H7 (cell line): ENCODE results near the gene CHTF18. TPM values are rescaled to one million over a fixed set of nuclear protein-coding genes. Genes with fewer than 3 reads are reported as not detected.

Source experiments
- DNase-seq: peaks from one replicate; pipeline ENCODE4 v3.0.0; 2012
- H3K27me3 ChIP-seq: 2 replicates; pipeline ENCODE4 v1.6.0; 2011; ENCODE audit warnings: mild to moderate bottlenecking, low read length; ENCODE audit not compliant: control insufficient read depth, insufficient read depth
- H3K36me3 ChIP-seq: replicated peaks from 2 replicates; pipeline ENCODE4 v1.5.1; 2011; ENCODE audit warnings: low read length; ENCODE audit not compliant: control insufficient read depth, insufficient read depth
- H3K4me3 ChIP-seq: 2 replicates; pipeline ENCODE4 v1.5.1; 2011; ENCODE audit warnings: low read depth, mild to moderate bottlenecking, control low read depth, low read length, moderate library complexity; ENCODE audit not compliant: insufficient read depth
- total RNA-seq: library from RNA; depleted of rRNA; stranded (reverse); fragments of >200 nt; shearing (Covaris generic); gene quantifications from 2 replicates; pipeline ENCODE4 v1.2.3, GENCODE V29; 2014; rRNA removed

CHTF18 gene
- total RNA-seq, 1 experiment from 2014 or later = 65.9 TPM

DNA sequence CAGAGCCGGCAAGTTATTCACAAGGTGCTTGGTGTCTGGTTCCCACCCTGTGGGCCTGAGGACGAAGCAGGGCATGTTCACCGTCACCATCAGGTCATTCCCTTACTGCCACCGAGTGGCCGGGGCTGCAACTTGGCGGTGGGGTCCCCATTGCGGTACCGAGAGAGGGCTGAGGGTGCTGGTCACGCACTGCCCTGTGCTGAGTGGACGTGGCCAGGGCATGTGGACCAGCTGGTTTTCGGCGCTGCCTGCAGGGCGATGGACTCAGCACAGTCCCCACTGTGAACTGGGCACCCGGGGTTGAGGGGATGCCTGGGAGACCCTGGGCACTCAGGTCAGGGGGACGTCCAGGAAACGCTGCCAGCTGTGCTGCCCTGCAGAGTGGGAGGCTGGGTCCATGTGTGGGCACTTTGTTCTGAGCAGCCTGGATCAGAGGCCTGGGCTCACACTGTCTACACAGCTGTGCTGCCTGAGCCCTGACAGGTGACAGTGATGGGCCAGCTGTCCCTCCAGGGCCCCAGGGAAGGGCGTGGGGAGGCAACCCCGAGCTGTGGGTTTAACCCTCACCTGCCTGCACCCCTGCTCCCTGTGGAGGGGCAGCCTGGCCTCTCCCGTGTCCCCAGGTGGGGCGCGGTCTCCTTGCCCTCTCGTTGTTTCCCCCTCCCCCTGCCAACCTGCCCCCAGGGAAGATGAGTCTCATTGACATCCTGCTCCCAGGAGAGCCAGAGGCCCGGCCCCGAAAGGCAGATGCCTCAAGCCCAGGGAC is 51.4 kb downstream of the CHTF18 start:
- no peaks in the 10 kb centered on the region for H3K27me3 ChIP-seq
- no peaks in the 10 kb centered on the region for H3K36me3 ChIP-seq
- DNase-seq = peak; percentile 71
- no peak overlapping the region for H3K4me3 ChIP-seq

DNA sequence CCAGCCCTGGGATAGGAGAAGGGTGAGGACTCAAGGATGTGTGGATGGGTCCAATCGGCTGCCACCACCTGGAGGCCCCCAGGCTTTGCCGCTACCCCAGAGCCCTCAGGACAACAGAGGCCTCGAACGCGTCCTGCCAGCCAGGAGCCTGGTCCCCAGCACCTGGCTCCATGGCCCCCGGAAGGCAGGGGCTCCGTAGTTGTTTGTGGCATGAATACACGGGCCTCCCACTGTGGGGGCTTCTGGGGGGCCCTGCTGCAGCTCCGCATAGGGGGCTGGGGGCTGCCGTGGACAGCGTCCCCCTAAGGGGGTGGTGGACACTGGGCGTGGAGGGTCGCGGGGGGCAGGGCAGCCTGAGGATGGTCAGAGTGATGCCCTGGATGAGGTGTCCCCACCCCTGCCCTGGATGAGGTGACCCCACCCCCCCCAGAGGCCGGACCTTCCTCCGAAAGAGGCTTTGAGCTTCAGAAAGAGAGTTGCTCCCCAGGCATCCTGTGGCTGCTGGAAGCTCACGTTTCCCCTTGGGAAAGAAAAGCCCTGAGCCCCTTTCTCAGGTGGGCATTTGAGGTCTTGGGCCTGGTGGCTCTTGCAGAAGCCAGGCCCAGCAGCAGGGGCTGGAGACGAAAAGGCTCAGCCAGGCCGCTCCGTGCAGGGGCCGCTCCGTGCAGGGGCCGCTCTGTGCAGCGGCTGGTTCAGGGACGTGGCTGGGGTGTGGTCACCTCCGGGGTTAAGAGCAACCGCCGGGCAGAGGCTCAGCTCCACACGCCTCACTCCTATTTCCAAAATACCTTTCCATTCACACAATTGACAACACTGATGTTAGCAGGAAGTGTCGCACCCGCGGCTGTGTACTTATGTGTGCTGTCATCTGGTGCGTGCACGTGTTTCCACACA is 52.4 kb downstream of the CHTF18 start:
- H3K27me3 ChIP-seq = no peaks in the 10 kb centered on the region
- H3K36me3 ChIP-seq = no peaks in the 10 kb centered on the region
- no peak overlapping the region for H3K4me3 ChIP-seq
- peak; percentile 68 for DNase-seq

DNA sequence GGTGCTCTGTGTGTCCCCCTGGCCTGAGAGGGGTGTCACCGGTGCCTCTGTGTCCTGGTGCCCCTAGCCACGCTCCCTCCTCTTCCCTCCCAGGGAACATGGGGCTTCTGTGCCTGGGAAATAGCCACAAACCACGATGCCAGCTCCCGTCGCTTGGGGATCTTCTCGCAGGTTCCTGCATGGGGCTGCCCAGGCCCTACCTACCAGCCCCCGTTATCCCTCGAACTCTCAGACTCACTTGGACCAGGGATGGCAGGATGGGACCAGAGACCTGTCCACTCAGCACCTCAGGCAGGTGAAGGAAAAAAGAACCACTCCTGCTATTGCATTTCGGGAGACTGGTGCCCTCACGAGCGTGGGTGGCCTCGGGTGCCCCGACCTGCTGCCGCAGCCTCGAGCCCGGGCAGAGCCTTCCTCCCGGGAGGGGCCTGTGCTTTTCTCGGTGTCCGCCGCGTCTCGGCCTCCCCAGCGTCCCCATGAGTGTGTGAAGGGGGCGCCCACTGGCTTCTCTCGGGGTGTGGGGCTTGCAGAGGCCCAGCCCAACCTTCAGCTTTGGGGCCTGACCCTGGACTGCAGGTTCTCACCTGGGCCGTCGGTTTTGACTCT is 53.1 kb downstream of the CHTF18 start:
- Histone ChIP-seq H3K27me3 (no peaks in the 10 kb centered on the region), H3K36me3 (no peaks in the 10 kb centered on the region), H3K4me3 (no peak overlapping the region)
- peak; percentile 65 for DNase-seq

- DNase-seq = peak; percentile 69
- H3K36me3 ChIP-seq = no peaks in the 10 kb centered on the region
- no peaks in the 10 kb centered on the region for H3K27me3 ChIP-seq
- no peak overlapping the region for H3K4me3 ChIP-seq
Observed at GRCh38 chr16:842061-842476, 53.6 kb downstream of the CHTF18 start.

DNA sequence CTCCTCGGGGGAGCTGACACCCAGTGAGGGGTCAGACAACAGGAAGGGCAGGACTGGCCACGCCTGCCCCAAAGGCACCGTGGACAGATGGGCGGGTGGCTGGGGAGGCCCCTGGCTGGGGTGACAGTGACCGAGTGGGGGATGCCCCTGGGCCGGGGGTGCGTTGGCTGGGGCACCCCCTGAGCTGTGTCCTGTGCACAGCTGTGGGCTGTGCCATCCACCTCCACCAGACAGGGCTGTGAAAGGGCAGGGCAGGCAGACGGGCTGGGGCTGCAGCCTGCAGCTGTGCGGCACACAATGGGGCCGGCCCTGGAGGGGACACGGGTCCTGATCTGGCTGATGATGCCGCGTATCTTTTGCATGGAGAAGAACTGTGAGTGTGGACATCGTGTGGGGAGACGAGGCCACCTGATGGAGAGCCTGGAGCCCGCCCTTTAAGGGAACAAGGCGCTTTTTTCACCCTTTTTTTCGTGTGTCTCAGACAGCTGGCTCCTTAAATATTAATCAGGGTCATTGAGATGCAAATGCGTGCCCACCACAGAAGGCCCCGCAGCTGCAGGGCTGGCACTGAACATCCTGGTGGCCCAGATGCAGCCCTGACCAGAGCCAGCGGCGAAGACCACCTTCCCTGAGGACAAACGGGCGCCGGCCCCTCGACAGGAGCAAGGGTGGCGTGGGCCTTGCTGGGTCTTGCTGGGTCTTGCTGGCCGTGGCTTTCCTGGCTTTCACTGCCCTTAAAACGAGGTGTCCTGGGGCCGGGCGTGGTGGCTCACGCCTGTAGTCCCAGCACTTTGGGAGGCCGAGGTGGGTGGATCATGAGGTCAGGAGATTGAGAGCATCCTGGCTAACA is 54.5 kb downstream of the CHTF18 start:
- H3K27me3 ChIP-seq = no peaks in the 10 kb centered on the region
- peak; percentile 74 for DNase-seq
- H3K4me3 ChIP-seq = no peak overlapping the region
- H3K36me3 ChIP-seq = no peaks in the 10 kb centered on the region

DNA sequence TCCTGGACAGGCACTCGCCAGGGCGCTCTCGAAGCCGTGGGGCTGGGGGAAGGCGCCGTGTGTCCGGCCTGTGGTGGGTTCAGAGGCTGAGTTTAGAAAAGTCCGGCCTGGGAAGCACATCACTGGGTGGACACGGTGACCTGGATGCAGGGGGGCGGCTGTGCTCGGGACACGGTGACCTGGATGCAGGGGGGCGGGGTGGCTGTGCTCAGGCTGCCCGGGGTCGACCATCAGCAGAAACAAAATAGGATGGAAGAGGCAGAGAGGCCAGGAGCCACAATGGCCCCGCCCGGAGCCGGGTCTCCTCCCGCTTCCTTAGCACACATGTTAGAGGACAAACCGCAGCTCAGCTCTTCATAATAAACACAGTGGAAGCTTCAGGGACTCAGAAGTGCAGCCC is 55.4 kb downstream of the CHTF18 start:
- Histone ChIP-seq H3K27me3 (no peaks in the 10 kb centered on the region), H3K4me3 (no peak overlapping the region), H3K36me3 (no peaks in the 10 kb centered on the region)
- DNase-seq = peak; percentile 58

GRCh38 chr16:844638-845350 is 56.4 kb downstream of the CHTF18 start:
- no peaks in the 10 kb centered on the region for H3K27me3 ChIP-seq
- no peak overlapping the region for H3K4me3 ChIP-seq
- DNase-seq = peak; percentile 53
- H3K36me3 ChIP-seq = no peaks in the 10 kb centered on the region

GRCh38 chr16:845351-845745 is 56.9 kb downstream of the CHTF18 start:
- no peak overlapping the region for H3K4me3 ChIP-seq
- DNase-seq = no peak
- no peaks in the 10 kb centered on the region for H3K27me3 ChIP-seq
- no peaks in the 10 kb centered on the region for H3K36me3 ChIP-seq

- H3K36me3 ChIP-seq = no peaks in the 10 kb centered on the region
- no peak overlapping the region for H3K4me3 ChIP-seq
- DNase-seq = no peak
- H3K27me3 ChIP-seq = no peaks in the 10 kb centered on the region
Observed at GRCh38 chr16:847151-847550, 58.7 kb downstream of the CHTF18 start.

Other genes starting within 250 kb of the CHTF18 start
- 0.28 and 0.85 TPM in 2 replicates for gene PRR35, start 228.2 kb upstream of the CHTF18 start, total RNA-seq
- gene NHLRC4, start 221.6 kb upstream of the CHTF18 start, total RNA-seq = 1.1 TPM in 2 replicates
- 42.2 and 44.6 TPM in 2 replicates for gene PIGQ, start 218.7 kb upstream of the CHTF18 start, total RNA-seq
- gene RAB40C, start 198.6 kb upstream of the CHTF18 start, total RNA-seq = 26.3 and 26.4 TPM in 2 replicates
- gene WFIKKN1, start 157.6 kb upstream of the CHTF18 start, total RNA-seq = 4.5 and 5.5 TPM in 2 replicates
- 129 and 135 TPM in 2 replicates for gene METTL26, start 152.3 kb upstream of the CHTF18 start, total RNA-seq
- gene MCRIP2, start 146.8 kb upstream of the CHTF18 start, total RNA-seq = 71.5 and 83.1 TPM in 2 replicates
- 35.3 and 38.3 TPM in 2 replicates for gene WDR90, start 139.3 kb upstream of the CHTF18 start, total RNA-seq
- gene RHOT2, start 120.5 kb upstream of the CHTF18 start, total RNA-seq = 164 and 174 TPM in 2 replicates
- gene RHBDL1, start 112.9 kb upstream of the CHTF18 start, total RNA-seq = 3.1 and 5.9 TPM in 2 replicates
- gene STUB1, start 108.2 kb upstream of the CHTF18 start, total RNA-seq = 85.3 and 115 TPM in 2 replicates
- gene JMJD8, start 104.3 kb upstream of the CHTF18 start, total RNA-seq = 63.8 and 88.2 TPM in 2 replicates
- gene WDR24, start 98.2 kb upstream of the CHTF18 start, total RNA-seq = 18.3 and 18.9 TPM in 2 replicates
- gene FBXL16, start 82.8 kb upstream of the CHTF18 start, total RNA-seq = 2.8 and 7.1 TPM in 2 replicates
- 49.6 and 64.2 TPM in 2 replicates for gene METRN, start 73.5 kb upstream of the CHTF18 start, total RNA-seq
- gene ANTKMT, start 67.5 kb upstream of the CHTF18 start, total RNA-seq = 22.6 and 29.8 TPM in 2 replicates
- gene CCDC78, start 62.2 kb upstream of the CHTF18 start, total RNA-seq = 11.3 and 21.0 TPM in 2 replicates
- 26.6 and 33.1 TPM in 2 replicates for gene HAGHL, start 61.5 kb upstream of the CHTF18 start, total RNA-seq
- 42.6 and 46.1 TPM in 2 replicates for gene CIAO3, start 47.6 kb upstream of the CHTF18 start, total RNA-seq
- 0.15 TPM in 1 of 2 replicates, not detected in the other for gene MSLN, start 27.9 kb upstream of the CHTF18 start, total RNA-seq
- gene RPUSD1, start 239 bp upstream of the CHTF18 start, total RNA-seq = 58.7 and 63.4 TPM in 2 replicates
- not detected in 2 replicates for gene GNG13, start 12.1 kb downstream of the CHTF18 start, total RNA-seq
- 7.1 and 9.5 TPM in 2 replicates for gene LMF1, start 182.4 kb downstream of the CHTF18 start, total RNA-seq
- gene SOX8, start 193.2 kb downstream of the CHTF18 start, total RNA-seq = 10.0 and 12.8 TPM in 2 replicates